HEK293 (cell line): ENCODE data around the gene DYNLT2.

Source experiments
- CTCF ChIA-PET: fragments of 350-600 bp; formaldehyde crosslinking; extraction: SDS; loops from one replicate; lab custom pipeline; 2021; ENCODE audit warnings: antibody characterized with exemption; lab: Yijun Ruan, JAX
- POLR2A ChIA-PET: fragments of 300-600 bp; formaldehyde crosslinking; extraction: SDS; loops from one replicate; lab custom pipeline; 2020; ENCODE audit warnings: antibody characterized with exemption, inconsistent platforms; lab: Yijun Ruan, JAX
- H3K27ac ChIP-seq: fragments of 200-500 bp; sonication (Bioruptor generic); 2 replicates; pipeline ENCODE4 v1.5.1; 2014; ENCODE audit warnings: low read depth, low read length, control low read depth, inconsistent platforms; ENCODE audit errors: extremely low read depth
- H3K36me3 ChIP-seq, 2 experiments: fragments of 200-500 bp in 1 of 2; sonication (Bioruptor generic) in 1 of 2; 1 replicate in 1 of 2; 2 replicates in 1 of 2; pipeline ENCODE4 v1.5.1; 2014 to 2017; ENCODE audit warnings: inconsistent platforms in 2 of 2, low read length in 2 of 2; ENCODE audit not compliant: control insufficient read depth in 2 of 2, insufficient read depth in 1 of 2
- H3K4me1 ChIP-seq: fragments of 200-500 bp; sonication (Bioruptor generic); 2 replicates; pipeline ENCODE4 v1.5.1; 2014; ENCODE audit warnings: mild to moderate bottlenecking, low read length, inconsistent platforms; ENCODE audit not compliant: control insufficient read depth, insufficient read depth
- H3K4me3 ChIP-seq: 2 replicates; pipeline ENCODE4 v1.5.1; 2011; ENCODE audit warnings: low read depth, mild to moderate bottlenecking, control low read depth, low read length, moderate library complexity
- H3K9me3 ChIP-seq: fragments of 200-500 bp; sonication (Bioruptor generic); 2 replicates; pipeline ENCODE4 v1.5.1; 2014; ENCODE audit warnings: low read depth, low read length, inconsistent platforms; ENCODE audit not compliant: control insufficient read depth, insufficient read depth
- PRDM6 ChIP-seq: fragments of 450-650 bp; formaldehyde crosslinking; IDR thresholded peaks from 2 replicates; pipeline ENCODE4 v1.5.1; 2017; ENCODE audit warnings: missing biosample characterization, missing genetic modification characterization
- RBAK ChIP-seq: fragments of 450-650 bp; formaldehyde crosslinking; IDR thresholded peaks from 2 replicates; pipeline ENCODE4 v1.5.1; 2016; ENCODE audit warnings: missing biosample characterization, missing genetic modification characterization
- SALL2 ChIP-seq: fragments of 450-650 bp; formaldehyde crosslinking; IDR thresholded peaks from 2 replicates; pipeline ENCODE4 v1.5.0; 2017; ENCODE audit warnings: missing biosample characterization, mild to moderate bottlenecking, missing genetic modification characterization, borderline replicate concordance
- TCF7L2 ChIP-seq: IDR thresholded peaks from 2 replicates; pipeline ENCODE4 v1.6.1; 2011; ENCODE audit warnings: low read depth, mild to moderate bottlenecking, inconsistent platforms, low read length, moderate library complexity, borderline replicate concordance
- ZBTB10 ChIP-seq: fragments of 450-650 bp; formaldehyde crosslinking; IDR thresholded peaks from 2 replicates; pipeline ENCODE4 v1.5.1; 2016; ENCODE audit warnings: missing biosample characterization, missing genetic modification characterization
- ZNF112 ChIP-seq: fragments of 450-650 bp; formaldehyde crosslinking; IDR thresholded peaks from 2 replicates; pipeline ENCODE4 v1.5.0; 2017; ENCODE audit warnings: missing biosample characterization, missing genetic modification characterization
- ZNF132 ChIP-seq: fragments of 450-650 bp; formaldehyde crosslinking; IDR thresholded peaks from 2 replicates; pipeline ENCODE4 v1.5.1; 2017; ENCODE audit warnings: missing biosample characterization, missing genetic modification characterization, borderline replicate concordance
- ZNF2 ChIP-seq: fragments of 450-650 bp; formaldehyde crosslinking; IDR thresholded peaks from 2 replicates; pipeline ENCODE4 v1.5.1; 2016; ENCODE audit warnings: missing biosample characterization, missing genetic modification characterization
- ZNF202 ChIP-seq: fragments of 450-650 bp; formaldehyde crosslinking; IDR thresholded peaks from 2 replicates; pipeline ENCODE4 v1.5.1; 2016; ENCODE audit warnings: missing biosample characterization, missing genetic modification characterization, borderline replicate concordance
- ZNF211 ChIP-seq: fragments of 450-650 bp; formaldehyde crosslinking; IDR thresholded peaks from 2 replicates; pipeline ENCODE4 v1.5.1; 2016; ENCODE audit warnings: low read depth, missing biosample characterization, missing genetic modification characterization
- ZNF26 ChIP-seq: fragments of 450-650 bp; formaldehyde crosslinking; IDR thresholded peaks from 2 replicates; pipeline ENCODE4 v1.5.1; 2016; ENCODE audit warnings: missing biosample characterization, missing genetic modification characterization
- ZNF335 ChIP-seq: fragments of 450-650 bp; formaldehyde crosslinking; conservative IDR thresholded peaks from 2 replicates; pipeline ENCODE4 v1.5.1; 2016; ENCODE audit warnings: missing biosample characterization, missing genetic modification characterization
- ZNF37A ChIP-seq: fragments of 450-650 bp; IDR thresholded peaks from 2 replicates; pipeline ENCODE4 v1.5.1; 2018; ENCODE audit warnings: missing biosample characterization, missing genetic modification characterization
- ZNF514 ChIP-seq: fragments of 450-650 bp; formaldehyde crosslinking; IDR thresholded peaks from 2 replicates; pipeline ENCODE4 v1.5.1; 2016; ENCODE audit warnings: missing biosample characterization, missing genetic modification characterization
- ZNF768 ChIP-seq: fragments of 450-650 bp; formaldehyde crosslinking; IDR thresholded peaks from 2 replicates; pipeline ENCODE4 v1.5.1; 2018; ENCODE audit warnings: missing biosample characterization, mild to moderate bottlenecking, missing genetic modification characterization

Gene DYNLT2

DNA sequence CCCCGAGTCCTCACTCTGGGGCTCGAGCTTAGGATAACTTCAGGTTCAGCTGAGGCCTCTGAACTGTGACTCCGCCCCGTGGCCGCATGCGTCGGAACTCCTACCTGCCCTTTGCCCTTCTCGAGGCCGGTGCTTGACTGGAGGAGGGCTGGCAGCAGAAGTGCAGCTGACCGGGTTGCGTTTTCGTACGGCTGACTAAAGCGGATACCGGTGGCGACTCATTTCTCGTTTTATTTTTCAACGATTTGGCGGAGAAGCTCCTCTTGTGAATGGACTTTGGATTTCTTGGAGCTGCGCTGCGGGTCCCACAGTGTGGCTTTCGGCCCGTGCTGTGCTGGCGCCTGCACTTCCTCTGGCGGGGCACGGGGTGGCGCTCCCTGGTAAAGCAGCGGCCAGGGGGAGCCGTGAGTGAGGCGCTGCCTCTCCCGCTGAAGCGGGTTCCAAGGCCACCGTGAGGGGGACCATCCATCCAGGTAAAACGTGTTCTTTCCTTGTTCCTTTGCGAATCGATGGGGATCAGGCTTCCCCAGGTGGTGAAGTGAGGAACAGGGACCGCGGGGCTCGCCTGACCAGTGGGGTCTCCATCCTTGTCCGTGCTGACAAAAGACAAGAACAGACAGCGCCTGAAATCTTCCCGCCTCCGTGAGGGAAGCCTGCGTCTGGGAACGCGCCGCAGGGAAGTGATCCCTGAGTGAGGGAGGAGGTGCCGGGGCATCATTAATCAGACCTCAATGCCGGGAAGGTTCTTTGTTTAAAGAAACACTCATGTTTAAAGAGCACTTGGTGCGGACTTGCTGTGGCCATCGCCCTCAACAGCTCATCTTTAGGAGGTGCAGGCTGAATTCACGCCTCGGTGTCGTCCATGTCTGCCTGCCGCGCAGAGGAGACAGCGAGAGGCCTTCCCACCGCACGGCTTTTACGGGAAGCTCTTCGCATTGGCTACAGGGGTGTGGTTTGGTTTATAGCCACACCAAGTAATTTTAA is 38.9 kb upstream of the DYNLT2 start (continued):
- TF ChIP-seq PRDM6 (no peak), ZNF335 (tag by site-specific recombination) (peak; percentile 64), SALL2 (tag by site-specific recombination) (no peak), ZNF26 (tag by site-specific recombination) (no peak)
- TF ChIP-seq, all 188 proteins: peak for 49

GRCh38 chr6:169789146-169789943 is 38.0 kb upstream of the DYNLT2 start:
- H3K4me1 ChIP-seq, result 0 out of 2 replicates have a peak, but pooled peaks cover 5% of the 10 kb centered on the region
- no peak for TF ChIP-seq ZNF768
- TF ChIP-seq ZNF514 (tag by site-specific recombination), result no peak
- no peak for TF ChIP-seq ZBTB10 (tag by site-specific recombination)
- no peak for TF ChIP-seq ZNF202 (tag by site-specific recombination)
- no peak for TF ChIP-seq ZNF132 (tag by site-specific recombination)
- no peak for TF ChIP-seq ZNF112 (tag by site-specific recombination)
- TF ChIP-seq TCF7L2, result no peak
- TF ChIP-seq ZNF37A (tag by site-specific recombination), result no peak
- TF ChIP-seq ZNF211 (tag by site-specific recombination), result no peak
- TF ChIP-seq RBAK (tag by site-specific recombination), result no peak
- no peak for TF ChIP-seq ZNF2 (tag by site-specific recombination)
- CTCF ChIA-PET, result interaction anchor here (0.5 to 4.5 kb wide), 35 partner anchors 8 to 838 kb away, joined by 3 to 65 read pairs (median 3); no protein-coding TSS in a partner anchor
- POLR2A ChIA-PET, result interaction anchor here (0.6 to 2.0 kb wide), 6 partner anchors 12 to 763 kb away, joined by 3 to 7 read pairs (median 4); partner anchors contain the start of genes C6orf120, DYNLT2, ERMARD and WDR27
- H3K36me3 ChIP-seq, result peaks cover 0 to 11% of the 10 kb centered on the region in 2 experiments; a peak in 1 of 3 replicates
- no peak overlapping the region for H3K27ac ChIP-seq
- no peaks in the 10 kb centered on the region for H3K9me3 ChIP-seq
- no peak overlapping the region for H3K4me3 ChIP-seq
